H1 (cell line): Measurements from ENCODE around the gene C9orf50. TPM values are rescaled to one million over a fixed set of nuclear protein-coding genes. Genes with fewer than 3 reads are reported as not detected.
A peak's percentile ranks its signal among the peaks of the same experiment; 100 is the strongest.

Experiments
- CTCF ChIA-PET: fragments of 300-600 bp; sonication (Branson Sonifier 250); formaldehyde crosslinking; loops from one replicate; lab custom pipeline; 2021; ENCODE audit not compliant: partially characterized antibody; lab: Charles Lee
- POLR2A ChIA-PET: fragments of 300-600 bp; sonication (Branson Sonifier 250); formaldehyde crosslinking; loops from one replicate; lab custom pipeline; 2021; ENCODE audit warnings: inconsistent platforms; ENCODE audit not compliant: partially characterized antibody; lab: Charles Lee
- DNase-seq, 2 experiments: peaks; one replicate each; pipeline versions ENCODE4 v3.0.0 to v3.0.0-alpha.2; 2010 to 2022; ENCODE audit warnings: low spot score in 2 of 2, low read depth in 1 of 2, mixed read lengths in 1 of 2
- FAIRE-seq: peaks from 2 replicates; lab custom pipeline; 2011; peaks lifted over from hg19 to GRCh38; lab: Jason Lieb, UNC
- H2AFZ ChIP-seq: 2 replicates; pipeline ENCODE4 v1.8.1; 2012; ENCODE audit warnings: low read length, inconsistent platforms
- H2AK5ac ChIP-seq: 2 replicates; pipeline ENCODE4 v1.6.1; 2013; ENCODE audit warnings: low read depth, low read length
- H2BK120ac ChIP-seq: replicated peaks from 2 replicates; pipeline ENCODE3; 2013; ENCODE audit warnings: low read depth, low read length, inconsistent platforms
- H2BK12ac ChIP-seq: 2 replicates; pipeline ENCODE4 v1.6.1; 2013; ENCODE audit warnings: low read depth, low read length
- H2BK15ac ChIP-seq: 2 replicates; pipeline ENCODE4 v1.6.1; 2013; ENCODE audit warnings: low read length
- H2BK20ac ChIP-seq: 2 replicates; pipeline ENCODE4 v1.6.1; 2013; ENCODE audit warnings: low read length
- H2BK5ac ChIP-seq: 2 replicates; pipeline ENCODE4 v1.6.1; 2013; ENCODE audit warnings: low read depth, low read length
- H3K14ac ChIP-seq: 2 replicates; pipeline ENCODE4 v1.6.1; 2013; ENCODE audit warnings: inconsistent platforms; ENCODE audit not compliant: insufficient read length
- H3K18ac ChIP-seq: 2 replicates; pipeline ENCODE4 v1.6.1; 2013; ENCODE audit warnings: low read length; ENCODE audit errors: extremely low read depth
- H3K23ac ChIP-seq: 2 replicates; pipeline ENCODE4 v1.6.1; 2013; ENCODE audit warnings: inconsistent platforms; ENCODE audit not compliant: insufficient read length
- H3K23me2 ChIP-seq: 2 replicates; pipeline ENCODE4 v1.6.1; 2013; ENCODE audit warnings: low read depth, low read length
- H3K27ac ChIP-seq: 2 replicates; pipeline ENCODE4 v1.6.1; 2011; ENCODE audit warnings: low read depth, low read length, inconsistent platforms
- H3K27me3 ChIP-seq, 4 experiments: replicated peaks in 1 of 4; 1 replicate in 1 of 4; 2 replicates in 3 of 4; pipeline versions ENCODE4 v1.6.1 to v1.8.1; 2011 to 2013; ENCODE audit warnings: low read length in 3 of 4, mild to moderate bottlenecking in 3 of 4, inconsistent platforms in 2 of 4, mixed read lengths in 2 of 4, moderate library complexity in 1 of 4; ENCODE audit not compliant: control insufficient read depth in 3 of 4, insufficient read depth in 3 of 4; ENCODE audit errors: extremely low read depth in 1 of 4
- H3K36me3 ChIP-seq, 4 experiments: 2 replicates each; pipeline versions ENCODE4 v1.6.1 to v1.8.1; 2011 to 2013; ENCODE audit warnings: mild to moderate bottlenecking in 4 of 4, low read length in 3 of 4, moderate library complexity in 2 of 4, control low read depth in 1 of 4, inconsistent platforms in 1 of 4; ENCODE audit not compliant: insufficient read depth in 4 of 4, control insufficient read depth in 2 of 4
- H3K4ac ChIP-seq: replicated peaks from 2 replicates; pipeline ENCODE3; 2013; ENCODE audit warnings: low read length, low read depth, mixed read lengths, inconsistent platforms; ENCODE audit not compliant: insufficient read length
- H3K4me1 ChIP-seq, 4 experiments: replicated peaks in 1 of 4; 1 replicate in 1 of 4; 2 replicates in 3 of 4; pipeline versions ENCODE4 v1.6.1 to v1.8.1; 2011 to 2013; ENCODE audit warnings: low read length in 3 of 4, inconsistent platforms in 2 of 4, mixed read lengths in 1 of 4; ENCODE audit not compliant: insufficient read depth in 4 of 4, control insufficient read depth in 3 of 4
- H3K4me2 ChIP-seq, 2 experiments: 2 replicates each; pipeline versions ENCODE4 v1.6.1 to v1.8.1; 2011 to 2013; ENCODE audit warnings: low read depth in 2 of 2, low read length in 2 of 2, control low read depth in 1 of 2, inconsistent platforms in 1 of 2, mild to moderate bottlenecking in 1 of 2; ENCODE audit not compliant: insufficient read depth in 1 of 2
- H3K4me3 ChIP-seq, 4 experiments: fragments of 200-600, 300-600 bp in 1 of 4; sonication (generic), shearing (Covaris generic), sonication (Bioruptor Twin) in 1 of 4; 2 replicates each; pipeline versions ENCODE4 v1.5.1 to v1.8.1; 2011 to 2016; ENCODE audit warnings: low read length in 4 of 4, low read depth in 3 of 4, control low read depth in 2 of 4, inconsistent platforms in 2 of 4, mild to moderate bottlenecking in 2 of 4, mixed read lengths in 1 of 4, moderate library complexity in 1 of 4; ENCODE audit not compliant: insufficient read depth in 2 of 4; ENCODE audit errors: extremely low read depth in 1 of 4
- H3K56ac ChIP-seq: replicated peaks from 2 replicates; pipeline ENCODE3; 2013; ENCODE audit warnings: low read depth, mild to moderate bottlenecking, mixed read lengths, low read length, inconsistent platforms; ENCODE audit not compliant: insufficient read length
- H3K79me1 ChIP-seq: 2 replicates; pipeline ENCODE4 v1.6.1; 2013; ENCODE audit warnings: low read depth, low read length, control low read depth
- H3K79me2 ChIP-seq, 2 experiments: 2 replicates each; pipeline versions ENCODE4 v1.6.1 to v1.8.1; 2012 to 2013; ENCODE audit warnings: low read length in 2 of 2, mild to moderate bottlenecking in 2 of 2, inconsistent platforms in 1 of 2; ENCODE audit not compliant: insufficient read depth in 2 of 2, control insufficient read depth in 1 of 2
- H3K9ac ChIP-seq, 4 experiments: replicated peaks in 1 of 4; 1 replicate in 1 of 4; 2 replicates in 3 of 4; pipeline versions ENCODE4 v1.6.1 to v1.8.1; 2011 to 2013; ENCODE audit warnings: low read depth in 3 of 4, low read length in 3 of 4, control low read depth in 2 of 4, mild to moderate bottlenecking in 2 of 4, moderate library complexity in 2 of 4, inconsistent platforms in 1 of 4; ENCODE audit errors: extremely low read depth in 1 of 4
- H3K9me3 ChIP-seq, 2 experiments: 2 replicates each; pipeline versions ENCODE4 v1.6.1 to v1.8.1; 2012 to 2013; ENCODE audit warnings: mild to moderate bottlenecking in 2 of 2, moderate library complexity in 2 of 2, control low read depth in 1 of 2, inconsistent platforms in 1 of 2, low read depth in 1 of 2, low read length in 1 of 2, mixed read lengths in 1 of 2; ENCODE audit not compliant: insufficient read depth in 2 of 2
- H4K20me1 ChIP-seq, 2 experiments: replicated peaks in 1 of 2; 2 replicates each; pipeline versions ENCODE3 to v1.8.1; 2011 to 2013; ENCODE audit warnings: inconsistent platforms in 2 of 2, low read length in 2 of 2, mild to moderate bottlenecking in 1 of 2; ENCODE audit not compliant: insufficient read depth in 2 of 2, control insufficient read depth in 1 of 2
- H4K5ac ChIP-seq: 2 replicates; pipeline ENCODE4 v1.6.1; 2013; ENCODE audit warnings: low read length, low read depth, mixed read lengths, inconsistent platforms; ENCODE audit not compliant: insufficient read length
- H4K8ac ChIP-seq: 2 replicates; pipeline ENCODE4 v1.8.0; 2013; ENCODE audit warnings: mild to moderate bottlenecking, moderate library complexity, low read length, inconsistent platforms; ENCODE audit not compliant: insufficient read depth; ENCODE audit errors: extremely low read depth
- H4K91ac ChIP-seq: replicated peaks from 2 replicates; pipeline ENCODE3; 2013; ENCODE audit warnings: low read length, mixed read lengths, inconsistent platforms; ENCODE audit not compliant: insufficient read length
- SP2 ChIP-seq: IDR thresholded peaks from 2 replicates; pipeline ENCODE4 v1.6.1; 2012; ENCODE audit warnings: mild to moderate bottlenecking, low read length, inconsistent platforms
- YY1 ChIP-seq: IDR thresholded peaks from 2 replicates; pipeline ENCODE4 v1.6.1; 2011; ENCODE audit warnings: low read depth, mild to moderate bottlenecking, low read length
- WGBS, 2 experiments: shearing (Covaris generic) in 1 of 2; methylation state at CpG; one replicate each; pipeline versions ENCODE4 v1.1.6 to v1.1.7; 2013 to 2015; ENCODE audit warnings: low lambda C conversion rate in 2 of 2, mixed read lengths in 2 of 2, inconsistent platforms in 1 of 2, low coverage in 1 of 2, missing lambda C conversion rate in 1 of 2; ENCODE audit not compliant: insufficient replicate concordance in 2 of 2, insufficient coverage in 1 of 2, insufficient read length in 1 of 2; ENCODE audit errors: extremely low coverage in 1 of 2, missing lambda C conversion rate in 1 of 2; 5-methylcytosine and 5-hydroxymethylcytosine counted together
- polyA plus RNA-seq, 7 experiments: library from polyadenylated mRNA; depleted of rRNA in 3 of 7; stranded (reverse) in 5 of 7; unstranded in 2 of 7; fragments of >200 nt in 5 of 7; fragments of 200-250 nt in 2 of 7; gene quantifications; 1 replicate in 5 of 7; 2 replicates in 1 of 7; 4 replicates in 1 of 7; pipeline versions ENCODE4 v1.2.1 to v1.2.3, GENCODE V29; 2011 to 2013; ENCODE audit warnings: missing spikeins in 2 of 7, mixed read lengths in 2 of 7
- total RNA-seq: library from RNA; stranded (reverse); fragmentation: NEBNext Ultra II Directional; extraction: Animal tissue kit (Norgen Biotek cat#: 25700); gene quantifications from 2 replicates; pipeline ENCODE4 v1.2.1, GENCODE V29; 2021

C9orf50 gene
- total and polyA plus RNA-seq, 2 of the 8 experiments (the other 6 are each of a cell fraction or from before 2014, with no cell fraction given): not detected

DNA sequence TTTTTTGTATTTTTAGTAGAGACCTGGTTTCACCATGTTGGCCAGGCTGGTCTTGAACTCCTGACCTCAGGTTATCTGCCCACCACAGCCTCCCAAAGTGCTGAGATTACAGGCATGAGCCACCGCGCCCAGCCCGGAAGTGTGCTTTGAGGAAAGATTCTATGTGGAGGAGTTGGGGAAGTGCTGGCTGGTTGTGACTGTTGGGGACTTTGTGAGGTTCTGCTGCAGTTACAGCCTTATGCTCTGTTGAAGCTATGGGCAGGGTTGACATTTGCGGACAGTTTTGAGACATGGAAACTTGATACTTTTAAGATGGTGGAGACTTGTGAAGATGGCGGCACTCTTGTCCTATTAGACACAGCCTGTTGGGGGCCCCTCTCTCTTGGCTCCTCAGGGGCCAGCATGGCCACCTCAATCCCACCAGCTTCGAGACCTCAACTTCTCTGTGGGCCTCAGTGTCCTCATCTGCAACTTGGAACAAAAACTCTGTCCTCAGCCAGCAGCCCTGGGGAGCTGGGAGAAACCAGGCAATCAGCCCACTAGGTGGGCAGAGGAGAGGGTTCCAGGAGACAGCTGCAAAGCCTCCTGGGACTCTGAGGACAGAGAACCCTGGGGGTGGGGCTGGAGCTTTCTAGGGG lies 24.9 kb downstream of the C9orf50 start:
- H2BK5ac ChIP-seq: peak overlapping the region; percentile 96; the same call in 1 of the 2 replicates
- no peak overlapping the region for H3K27ac ChIP-seq
- H4K20me1 ChIP-seq: no peaks in the 10 kb centered on the region
- H3K4me1 ChIP-seq: peaks cover 0 to 26% (median 16%) of the 10 kb centered on the region in 4 experiments; a peak in 6 of 7 replicates
- TF ChIP-seq SP2 (no peak), YY1 (peak; percentile 35; the same call in 1 of the 2 replicates)
- H4K91ac ChIP-seq: peak overlapping the region; percentile 98
- H3K79me2 ChIP-seq: no peaks in the 10 kb centered on the region
- peak overlapping the region; percentile 100 for H3K18ac ChIP-seq
- H2BK15ac ChIP-seq: no peak overlapping the region
- H3K4ac ChIP-seq: peak overlapping the region; percentile 98
- H3K4me3 ChIP-seq: peak overlapping the region; percentile 55 to 70 (median 60); a peak in 7 of 8 replicates
- H2BK120ac ChIP-seq: peak overlapping the region; percentile 87
- no peak overlapping the region for H3K9ac ChIP-seq
- peak overlapping the region; percentile 72; the same call in 1 of the 2 replicates for H2BK20ac ChIP-seq
- no peaks in the 10 kb centered on the region for H3K79me1 ChIP-seq
- peaks cover 11% of the 10 kb centered on the region; the same call in 1 of the 2 replicates for H3K23me2 ChIP-seq
- ChIA-PET CTCF (interaction anchor here (0.7 to 3.6 kb wide), 18 partner anchors 8 to 464 kb away, joined by 3 to 12 read pairs (median 4); no protein-coding TSS in a partner anchor), POLR2A (interaction anchor here (0.5 to 2.5 kb wide), 12 partner anchors 10 to 545 kb away, joined by 3 to 8 read pairs (median 4); no protein-coding TSS in a partner anchor)
- no peak overlapping the region for H3K56ac ChIP-seq
- H4K8ac ChIP-seq: no peak overlapping the region
- H2AFZ ChIP-seq: no peak overlapping the region
- peak overlapping the region; percentile 80; the same call in 1 of the 2 replicates for H2BK12ac ChIP-seq
- peak overlapping the region; percentile 81 to 98 for H3K4me2 ChIP-seq
- no peak for DNase-seq
- H3K23ac ChIP-seq: no peak overlapping the region
- H2AK5ac ChIP-seq: no peak overlapping the region
- peaks cover 0 to 29% (median 17%) of the 10 kb centered on the region in 4 experiments; a peak in 6 of 7 replicates for H3K27me3 ChIP-seq
- no peaks in the 10 kb centered on the region for H3K36me3 ChIP-seq
- no peak for FAIRE-seq
- no peaks in the 10 kb centered on the region for H3K9me3 ChIP-seq
- H4K5ac ChIP-seq: peak overlapping the region; percentile 11
- WGBS, 2 experiments: 87% methylated on average over 5 of the region's 6 CpGs; no CpG with 5 or more reads in 1 of the 2 experiments
- no peak overlapping the region for H3K14ac ChIP-seq
